Putamen (tissue), 1 donor: ENCODE data around the gene OR52E8.

Experiments used
- DNase-seq: peaks from one replicate; pipeline ENCODE4 v3.0.0-alpha.2; 2016; ENCODE audit warnings: low spot score

OR52E8 gene

DNA sequence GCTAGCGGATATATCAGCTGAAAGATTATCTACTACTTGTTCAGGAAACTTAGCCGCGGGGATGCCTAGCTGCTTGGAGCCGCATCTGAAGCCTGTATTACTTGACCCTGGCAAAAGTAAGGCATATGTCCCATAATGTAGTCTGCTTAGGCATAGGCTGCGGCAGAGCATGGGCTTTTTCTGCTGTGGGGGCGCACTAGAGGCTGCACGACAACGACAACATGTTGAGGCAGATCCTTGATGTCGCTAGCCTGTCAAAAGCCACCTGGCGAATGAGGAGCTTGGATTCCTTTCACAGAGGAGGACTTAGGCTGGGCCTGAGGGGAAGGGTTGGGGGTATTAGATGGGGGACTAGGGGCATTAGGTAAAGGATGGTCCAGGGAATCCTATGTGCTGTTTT lies 49.9 kb downstream of the OR52E8 start:
- DNase-seq = no peak
